H9 (cell line): Measurements from ENCODE around the gene TUBB6. TPM values are rescaled to one million over a fixed set of nuclear protein-coding genes. Genes with fewer than 3 reads are reported as not detected.

Experiments
- DNase-seq: peaks from one replicate; pipeline ENCODE4 v3.0.0-alpha.2; 2017
- H2AFZ ChIP-seq: one replicate; pipeline ENCODE4 v1.6.1; 2013; ENCODE audit warnings: mild to moderate bottlenecking, low read length, control low read depth, moderate library complexity
- H2AK5ac ChIP-seq: 2 replicates; pipeline ENCODE4 v1.6.1; 2013; ENCODE audit warnings: low read length, control low read depth, mixed read lengths; ENCODE audit not compliant: insufficient read length
- H2BK120ac ChIP-seq: one replicate; pipeline ENCODE4 v1.6.1; 2013; ENCODE audit warnings: low read depth, mild to moderate bottlenecking, low read length, control low read depth, inconsistent platforms; ENCODE audit not compliant: poor library complexity, severe bottlenecking
- H2BK12ac ChIP-seq: 2 replicates; pipeline ENCODE4 v1.6.1; 2013; ENCODE audit warnings: low read length, control low read depth, mixed read lengths, low read depth; ENCODE audit not compliant: insufficient read length
- H2BK15ac ChIP-seq: 2 replicates; pipeline ENCODE4 v1.6.1; 2013; ENCODE audit warnings: low read depth, low read length, control low read depth
- H2BK20ac ChIP-seq: one replicate; pipeline ENCODE4 v1.6.1; 2013; ENCODE audit warnings: low read depth, mild to moderate bottlenecking, low read length, control low read depth, inconsistent platforms; ENCODE audit not compliant: poor library complexity, severe bottlenecking
- H2BK5ac ChIP-seq: 2 replicates; pipeline ENCODE4 v1.6.1; 2013; ENCODE audit warnings: low read length, control low read depth, mixed read lengths; ENCODE audit not compliant: insufficient read length
- H3K14ac ChIP-seq: 2 replicates; pipeline ENCODE4 v1.6.1; 2013; ENCODE audit warnings: low read length, control low read depth; ENCODE audit not compliant: insufficient read depth
- H3K18ac ChIP-seq: 2 replicates; pipeline ENCODE4 v1.6.1; 2013; ENCODE audit warnings: low read depth, mild to moderate bottlenecking, mixed read lengths, low read length, control low read depth; ENCODE audit not compliant: insufficient read length
- H3K23ac ChIP-seq: 2 replicates; pipeline ENCODE4 v1.6.1; 2013; ENCODE audit warnings: low read length, control low read depth, mixed read lengths, low read depth; ENCODE audit not compliant: insufficient read length
- H3K23me2 ChIP-seq: 2 replicates; pipeline ENCODE4 v1.6.1; 2013; ENCODE audit warnings: low read depth, mild to moderate bottlenecking, mixed read lengths, low read length, control low read depth; ENCODE audit not compliant: insufficient read length, poor library complexity, severe bottlenecking
- H3K27ac ChIP-seq: 2 replicates; pipeline ENCODE4 v1.5.1; 2013; ENCODE audit warnings: low read length, control low read depth, mixed read lengths, low read depth; ENCODE audit not compliant: insufficient read length
- H3K27me3 ChIP-seq: 2 replicates; pipeline ENCODE4 v1.6.1; 2013; ENCODE audit warnings: low read length, control low read depth, inconsistent platforms; ENCODE audit not compliant: insufficient read depth
- H3K4ac ChIP-seq: 2 replicates; pipeline ENCODE4 v1.6.1; 2013; ENCODE audit warnings: low read depth, mild to moderate bottlenecking, control low read depth, inconsistent platforms, low read length, moderate library complexity
- H3K4me1 ChIP-seq: 2 replicates; pipeline ENCODE4 v1.6.1; 2013; ENCODE audit warnings: low read length, control low read depth, inconsistent platforms; ENCODE audit not compliant: insufficient read depth
- H3K4me2 ChIP-seq: 2 replicates; pipeline ENCODE4 v1.6.1; 2013; ENCODE audit warnings: low read length, control low read depth, mixed read lengths; ENCODE audit not compliant: insufficient read length, insufficient read depth
- H3K56ac ChIP-seq: 2 replicates; pipeline ENCODE4 v1.6.1; 2013; ENCODE audit warnings: low read depth, mild to moderate bottlenecking, mixed read lengths, low read length, control low read depth; ENCODE audit not compliant: insufficient read length
- H3K79me1 ChIP-seq: 2 replicates; pipeline ENCODE4 v1.6.1; 2013; ENCODE audit warnings: low read depth, mild to moderate bottlenecking, moderate library complexity, low read length, control low read depth, inconsistent platforms; ENCODE audit not compliant: insufficient read depth, poor library complexity, severe bottlenecking
- H3K79me2 ChIP-seq: 2 replicates; pipeline ENCODE4 v1.6.1; 2013; ENCODE audit warnings: low read length, control low read depth, inconsistent platforms; ENCODE audit not compliant: insufficient read depth
- H3K9ac ChIP-seq: 2 replicates; pipeline ENCODE4 v1.6.1; 2013; ENCODE audit warnings: low read length, control low read depth, mixed read lengths; ENCODE audit not compliant: insufficient read length; ENCODE audit errors: extremely low read depth
- H3K9me3 ChIP-seq: one replicate; pipeline ENCODE4 v1.6.1; 2013; ENCODE audit warnings: low read depth, low read length, inconsistent platforms; ENCODE audit not compliant: control insufficient read depth
- H3T11ph ChIP-seq: one replicate; pipeline ENCODE4 v1.6.1; 2013; ENCODE audit warnings: mild to moderate bottlenecking, low read length, control low read depth, inconsistent platforms
- H4K20me1 ChIP-seq: one replicate; pipeline ENCODE4 v1.6.1; 2013; ENCODE audit not compliant: control insufficient read depth, insufficient read length, insufficient read depth
- H4K5ac ChIP-seq: 2 replicates; pipeline ENCODE4 v1.6.1; 2013; ENCODE audit warnings: low read depth, mild to moderate bottlenecking, mixed read lengths, low read length, control low read depth; ENCODE audit not compliant: insufficient read length
- H4K8ac ChIP-seq: replicated peaks from 2 replicates; pipeline ENCODE4 v1.6.1; 2013; ENCODE audit warnings: low read length, control low read depth, mixed read lengths, low read depth; ENCODE audit not compliant: insufficient read length
- H4K91ac ChIP-seq: 2 replicates; pipeline ENCODE4 v1.6.1; 2013; ENCODE audit warnings: low read depth, mild to moderate bottlenecking, moderate library complexity, mixed read lengths, low read length, control low read depth; ENCODE audit not compliant: insufficient read length
- H3K27ac Mint-ChIP-seq, 3 experiments: 2 replicates in 2 of 3; 3 replicates in 1 of 3; pipeline ENCODE4 v1.8.0; 2020 to 2021; ENCODE audit warnings: mixed read lengths in 3 of 3, mild to moderate bottlenecking in 1 of 3, moderate library complexity in 1 of 3
- H3K27me3 Mint-ChIP-seq: 2 replicates; pipeline ENCODE4 v1.8.0; 2021; ENCODE audit warnings: low read depth, mild to moderate bottlenecking, moderate library complexity, mixed read lengths
- H3K36me3 Mint-ChIP-seq, 3 experiments: 2 replicates in 2 of 3; 3 replicates in 1 of 3; pipeline ENCODE4 v1.8.0; 2020 to 2021; ENCODE audit warnings: low read depth in 3 of 3, mixed read lengths in 3 of 3; ENCODE audit not compliant: insufficient read depth in 1 of 3
- H3K4me1 Mint-ChIP-seq, 2 experiments: 2 replicates each; pipeline ENCODE4 v1.8.0; 2020; ENCODE audit warnings: mixed read lengths in 2 of 2
- H3K4me3 Mint-ChIP-seq, 2 experiments: 2 replicates in 1 of 2; 3 replicates in 1 of 2; pipeline ENCODE4 v1.8.0; 2020 to 2021; ENCODE audit warnings: mild to moderate bottlenecking in 2 of 2, mixed read lengths in 2 of 2, moderate library complexity in 1 of 2
- H3K9me3 Mint-ChIP-seq, 2 experiments: 2 replicates in 1 of 2; 3 replicates in 1 of 2; pipeline ENCODE4 v1.8.0; 2020; ENCODE audit warnings: mild to moderate bottlenecking in 2 of 2, mixed read lengths in 2 of 2, moderate library complexity in 1 of 2
- CTCF ChIP-seq: fragments of 200-600 bp; sonication (generic); conservative IDR thresholded peaks from 3 replicates; pipeline ENCODE4 v1.8.0; 2021; ENCODE audit warnings: antibody characterized with exemption, mild to moderate bottlenecking
- WGBS: extraction: QIAGEN DNeasy Blood & Tissue Kit; methylation state at CpG from one replicate; pipeline ENCODE4 v1.1.7; 2013; ENCODE audit warnings: missing lambda C conversion rate, low lambda C conversion rate, mixed read lengths; ENCODE audit not compliant: insufficient read length; ENCODE audit errors: extremely low coverage; 5-methylcytosine and 5-hydroxymethylcytosine counted together
- total RNA-seq: library from RNA; stranded (reverse); gene quantifications from 2 replicates; pipeline ENCODE4 v1.2.1, GENCODE V29; 2021

Gene TUBB6
- total RNA-seq, 1 experiment from 2014 or later = 134 TPM

- no peak overlapping the region for H3K4ac ChIP-seq
- Mint-ChIP-seq H3K36me3 (0 out of 7 replicates have a peak, but pooled peaks cover 0 to 1% (median 0%) of the 10 kb centered on the region in 3 experiments), H3K4me3 (no peak overlapping the region), H3K4me1 (no peaks in the 10 kb centered on the region; a peak in 1 of 4 replicates), H3K27ac (no peak overlapping the region), H3K27me3 (peaks cover 2% of the 10 kb centered on the region), H3K9me3 (peaks cover 4 to 6% of the 10 kb centered on the region in 2 experiments; a peak in 4 of 5 replicates)
- H4K20me1 ChIP-seq = no peaks in the 10 kb centered on the region
- H2BK5ac ChIP-seq = no peak overlapping the region
- no peaks in the 10 kb centered on the region for H3K23me2 ChIP-seq
- no peaks in the 10 kb centered on the region for H3K9me3 ChIP-seq
- H2BK20ac ChIP-seq = no peak overlapping the region
- no peak for DNase-seq
- H2AK5ac ChIP-seq = no peak overlapping the region
- H2AFZ ChIP-seq = no peak overlapping the region
- H3K56ac ChIP-seq = no peak overlapping the region
- no peak overlapping the region for H3K14ac ChIP-seq
- no peaks in the 10 kb centered on the region for H3K4me1 ChIP-seq
- no peak overlapping the region for H4K8ac ChIP-seq
- no peak for TF ChIP-seq CTCF
- H3K79me2 ChIP-seq = no peaks in the 10 kb centered on the region
- H4K91ac ChIP-seq = no peak overlapping the region
- H3T11ph ChIP-seq = no peak overlapping the region
- H3K79me1 ChIP-seq = no peaks in the 10 kb centered on the region
- H3K9ac ChIP-seq = no peak overlapping the region
- no peak overlapping the region for H2BK120ac ChIP-seq
- H2BK12ac ChIP-seq = no peak overlapping the region
- H3K4me2 ChIP-seq = no peak overlapping the region
- H2BK15ac ChIP-seq = no peak overlapping the region
- H3K27ac ChIP-seq = no peak overlapping the region
- H3K27me3 ChIP-seq = no peaks in the 10 kb centered on the region
- no peak overlapping the region for H3K18ac ChIP-seq
- no CpG with 5 or more reads among the region's 1 CpG for WGBS
- H4K5ac ChIP-seq = no peak overlapping the region
- H3K23ac ChIP-seq = no peak overlapping the region
Observed at GRCh38 chr18:12296457-12296856, 11.6 kb upstream of the TUBB6 start.
